ENCODE results near the gene SCAPER. TPM values are rescaled to one million over a fixed set of nuclear protein-coding genes. Genes with fewer than 3 reads are reported as not detected.
"Not testable (repeated sequence)": the region's sequence is repeated elsewhere in the genome, so short reads cannot be mapped to it uniquely, and the experiment has no call there.

Gene SCAPER
- total RNA-seq, 2 experiments from 2014 or later = 20.4 to 29.5 TPM

DNA sequence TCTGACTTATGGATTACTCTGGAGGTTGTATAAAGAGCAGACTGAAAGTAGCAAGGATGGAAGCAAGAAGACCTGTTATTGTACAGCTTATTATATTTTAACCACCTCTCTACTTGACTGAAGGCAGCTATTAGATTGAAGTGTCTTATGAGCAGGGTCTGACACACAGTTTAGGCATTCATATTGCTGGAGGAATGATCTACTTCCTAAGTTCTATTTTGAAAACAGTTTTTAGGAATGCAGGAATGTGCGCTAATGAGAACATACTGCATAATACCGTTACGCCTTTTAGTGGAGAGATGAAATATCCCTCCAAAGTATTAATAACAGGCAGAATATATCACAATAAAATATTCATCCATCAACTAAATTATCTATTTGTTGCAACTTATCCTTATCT is 375.2 kb downstream of the SCAPER start:
- H3K27ac Mint-ChIP-seq = no peak overlapping the region
- CTCF ChIA-PET = interaction anchor here (1.2 kb wide), 1 partner anchor 9 kb away, joined by 3 read pairs; no protein-coding TSS in a partner anchor
- H3K4me3 Mint-ChIP-seq = no peak overlapping the region
- peaks cover 1% of the 10 kb centered on the region for H3K36me3 Mint-ChIP-seq
- no peak for DNase-seq
- ATAC-seq = no peak
- H3K4me1 Mint-ChIP-seq = no peaks in the 10 kb centered on the region
- H3K9me3 Mint-ChIP-seq (ENCODE audit: low read depth) = no peaks in the 10 kb centered on the region
- H3K27me3 Mint-ChIP-seq = no peaks in the 10 kb centered on the region

GRCh38 chr15:76526111-76526510 is 379.0 kb downstream of the SCAPER start:
- ATAC-seq (no peak), DNase-seq (no peak)
- no peaks in the 10 kb centered on the region for H3K4me1 Mint-ChIP-seq
- no peak overlapping the region for H3K4me3 Mint-ChIP-seq
- peaks cover 1% of the 10 kb centered on the region for H3K36me3 Mint-ChIP-seq
- CTCF ChIA-PET = interaction anchor here (1.3 kb wide), 1 partner anchor 376 kb away, joined by 4 read pairs; no protein-coding TSS in a partner anchor
- no peak overlapping the region for H3K27ac Mint-ChIP-seq
- no peaks in the 10 kb centered on the region for H3K9me3 Mint-ChIP-seq (ENCODE audit: low read depth)
- H3K27me3 Mint-ChIP-seq = no peaks in the 10 kb centered on the region

DNA sequence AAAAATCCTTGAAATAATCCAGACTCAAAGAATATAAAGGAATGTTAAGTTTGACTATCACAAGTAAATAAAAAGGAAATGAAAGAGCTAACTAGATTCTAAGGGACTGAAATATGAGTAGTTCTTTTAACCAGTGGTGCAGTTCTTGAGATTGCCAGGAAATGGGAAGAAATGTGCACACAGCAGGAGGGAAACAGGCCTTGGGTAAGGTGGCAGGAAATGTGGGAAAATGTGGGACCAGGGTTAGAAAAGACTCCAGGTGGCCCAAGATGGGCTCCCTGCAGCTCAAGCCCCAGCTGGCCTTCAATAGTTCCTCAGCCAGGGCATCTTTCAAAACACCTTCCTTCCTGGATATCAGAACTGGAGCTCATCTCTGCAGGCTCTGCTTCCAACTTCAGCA is 387.2 kb downstream of the SCAPER start:
- Mint-ChIP-seq H3K4me1 (no peaks in the 10 kb centered on the region), H3K27ac (no peak overlapping the region), H3K27me3 (no peaks in the 10 kb centered on the region), H3K9me3 (ENCODE audit: low read depth) (no peaks in the 10 kb centered on the region), H3K36me3 (no peaks in the 10 kb centered on the region), H3K4me3 (no peak overlapping the region)
- DNase-seq (no peak), ATAC-seq (no peak)
- CTCF ChIA-PET = no interaction called here

- ATAC-seq (no peak), DNase-seq (no peak)
- no peaks in the 10 kb centered on the region for H3K27me3 Mint-ChIP-seq
- no peaks in the 10 kb centered on the region for H3K9me3 Mint-ChIP-seq (ENCODE audit: low read depth)
- no peak overlapping the region for H3K27ac Mint-ChIP-seq
- no peak overlapping the region for H3K4me3 Mint-ChIP-seq
- H3K4me1 Mint-ChIP-seq = no peaks in the 10 kb centered on the region
- CTCF ChIA-PET = interaction anchor here (0.9 kb wide), 1 partner anchor 17 kb away, joined by 4 read pairs; no protein-coding TSS in a partner anchor
- no peaks in the 10 kb centered on the region for H3K36me3 Mint-ChIP-seq
Observed at GRCh38 chr15:76514282-76514681, 390.9 kb downstream of the SCAPER start.

GRCh38 chr15:76512971-76513370 is 392.2 kb downstream of the SCAPER start:
- DNase-seq (no peak), ATAC-seq (no peak)
- Mint-ChIP-seq H3K9me3 (ENCODE audit: low read depth) (no peaks in the 10 kb centered on the region), H3K4me3 (no peak overlapping the region), H3K27me3 (no peaks in the 10 kb centered on the region), H3K27ac (no peak overlapping the region), H3K36me3 (no peaks in the 10 kb centered on the region), H3K4me1 (no peaks in the 10 kb centered on the region)
- CTCF ChIA-PET = no interaction called here

DNA sequence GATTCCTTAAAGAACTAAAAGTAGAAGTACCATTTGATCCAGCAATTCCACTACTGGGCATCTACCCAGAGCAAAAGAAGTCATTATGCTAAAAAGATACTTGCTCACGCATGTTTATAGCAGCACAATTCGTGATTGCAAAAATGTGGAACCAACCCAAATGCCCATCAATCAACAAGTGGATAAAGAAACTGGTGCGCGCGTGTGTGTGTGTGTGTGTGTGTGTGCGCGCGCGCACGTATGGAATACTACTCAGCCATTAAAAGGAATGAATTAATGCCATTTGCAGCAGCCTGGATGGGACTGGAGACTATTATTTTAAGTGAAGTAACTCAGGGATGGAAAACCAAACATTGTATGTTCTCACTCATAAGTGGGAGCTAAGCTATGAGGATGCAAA is 394.5 kb downstream of the SCAPER start:
- ATAC-seq, CTCF ChIA-PET, H3K27me3 Mint-ChIP-seq: not testable (repeated sequence)

DNA sequence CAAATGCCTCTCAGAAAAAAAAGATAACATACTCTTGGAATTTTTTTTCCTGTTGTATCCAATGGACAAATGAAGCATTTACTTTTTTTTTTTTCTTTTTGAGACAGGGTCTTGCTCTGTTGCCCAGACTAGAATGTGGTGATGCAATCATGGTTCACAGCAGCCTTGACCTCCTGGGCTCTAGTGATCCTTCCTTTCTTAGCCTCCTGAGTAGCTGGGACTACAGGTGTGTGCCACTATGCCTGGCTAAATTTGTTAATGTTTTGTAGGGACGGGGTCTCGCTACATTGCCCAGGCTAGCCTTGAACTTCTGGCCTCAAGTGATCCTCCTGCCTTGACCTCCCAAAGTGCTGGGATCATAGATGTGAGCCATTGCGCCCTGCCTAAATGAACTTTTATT is 401.3 kb downstream of the SCAPER start:
- DNase-seq (no peak), ATAC-seq (no peak)
- Mint-ChIP-seq H3K36me3 (peaks cover 8% of the 10 kb centered on the region), H3K27ac (no peak overlapping the region), H3K4me1 (no peaks in the 10 kb centered on the region), H3K9me3 (ENCODE audit: low read depth) (peaks cover 2% of the 10 kb centered on the region), H3K27me3 (no peaks in the 10 kb centered on the region), H3K4me3 (no peak overlapping the region)
- CTCF ChIA-PET = no interaction called here

More for the DNA sequence above, 394.5 kb downstream of the SCAPER start:
- H3K4me1 Mint-ChIP-seq; H3K36me3 Mint-ChIP-seq; H3K27ac Mint-ChIP-seq; DNase-seq; H3K4me3 Mint-ChIP-seq; H3K9me3 Mint-ChIP-seq (ENCODE audit: low read depth): not testable (repeated sequence)

GRCh38 chr15:76503121-76503520 is 402.0 kb downstream of the SCAPER start:
- DNase-seq (no peak), ATAC-seq (no peak)
- peaks cover 8% of the 10 kb centered on the region for H3K36me3 Mint-ChIP-seq
- CTCF ChIA-PET = no interaction called here
- peaks cover 2% of the 10 kb centered on the region for H3K9me3 Mint-ChIP-seq (ENCODE audit: low read depth)
- no peak overlapping the region for H3K4me3 Mint-ChIP-seq
- H3K27me3 Mint-ChIP-seq = no peaks in the 10 kb centered on the region
- H3K27ac Mint-ChIP-seq = no peak overlapping the region
- no peaks in the 10 kb centered on the region for H3K4me1 Mint-ChIP-seq

DNA sequence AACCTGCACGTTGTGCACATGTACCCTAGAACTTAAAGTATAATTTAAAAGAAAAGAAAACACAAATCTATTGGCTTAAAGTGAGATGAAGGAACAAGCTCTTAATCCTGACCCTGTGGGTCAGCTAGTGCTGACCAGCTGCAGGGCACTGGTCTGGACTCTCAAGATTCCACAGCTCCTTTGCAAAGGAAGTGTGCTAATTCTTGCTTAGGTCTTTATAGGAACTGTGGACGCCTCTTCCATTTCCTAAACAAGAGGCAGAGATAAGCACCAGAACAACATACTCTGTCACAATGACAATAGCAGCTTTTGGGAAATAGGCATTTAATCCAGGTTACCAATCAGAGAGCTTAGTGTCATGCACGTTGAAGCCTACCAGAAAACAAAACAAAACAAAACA is 402.5 kb downstream of the SCAPER start:
- H3K4me3 Mint-ChIP-seq = no peak overlapping the region

DNA sequence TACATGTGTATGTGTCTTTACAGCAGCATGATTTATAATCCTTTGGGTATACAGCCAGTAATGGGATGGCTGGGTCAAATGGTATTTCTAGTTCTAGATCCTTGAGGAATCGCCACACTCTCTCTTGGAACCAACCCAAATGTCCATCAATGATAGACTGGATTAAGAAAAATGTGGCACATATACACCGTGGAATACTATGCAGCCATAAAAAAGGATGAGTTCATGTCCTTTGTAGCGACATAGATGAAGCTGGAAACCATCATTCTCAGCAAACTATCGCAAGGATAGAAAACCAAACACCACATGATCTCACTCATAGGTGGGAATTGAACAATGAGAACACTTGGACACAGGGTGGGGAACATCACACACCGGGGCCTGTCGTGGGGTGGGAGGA is 403.0 kb downstream of the SCAPER start:
- H3K27me3 Mint-ChIP-seq; DNase-seq; H3K9me3 Mint-ChIP-seq (ENCODE audit: low read depth); CTCF ChIA-PET; H3K4me1 Mint-ChIP-seq; H3K36me3 Mint-ChIP-seq; H3K27ac Mint-ChIP-seq; ATAC-seq; H3K4me3 Mint-ChIP-seq: not testable (repeated sequence)

More for the DNA sequence above, 402.5 kb downstream of the SCAPER start:
- H3K27me3 Mint-ChIP-seq = no peaks in the 10 kb centered on the region
- peaks cover 2% of the 10 kb centered on the region for H3K9me3 Mint-ChIP-seq (ENCODE audit: low read depth)
- H3K4me1 Mint-ChIP-seq = no peaks in the 10 kb centered on the region
- no peak overlapping the region for H3K27ac Mint-ChIP-seq
- peaks cover 8% of the 10 kb centered on the region for H3K36me3 Mint-ChIP-seq
- CTCF ChIA-PET = no interaction called here
- ATAC-seq (no peak), DNase-seq (no peak)

GRCh38 chr15:76501726-76502125 is 403.4 kb downstream of the SCAPER start:
- H3K27ac Mint-ChIP-seq = no peak overlapping the region
- no peak for DNase-seq
- no peak overlapping the region for H3K4me3 Mint-ChIP-seq
- peaks cover 9% of the 10 kb centered on the region for H3K36me3 Mint-ChIP-seq
- no peaks in the 10 kb centered on the region for H3K4me1 Mint-ChIP-seq
- H3K27me3 Mint-ChIP-seq = no peaks in the 10 kb centered on the region
- CTCF ChIA-PET = no interaction called here
- peaks cover 2% of the 10 kb centered on the region for H3K9me3 Mint-ChIP-seq (ENCODE audit: low read depth)
- ATAC-seq = no peak

- Mint-ChIP-seq H3K4me1 (no peaks in the 10 kb centered on the region), H3K4me3 (no peak overlapping the region), H3K9me3 (ENCODE audit: low read depth) (peaks cover 2% of the 10 kb centered on the region), H3K27me3 (no peaks in the 10 kb centered on the region), H3K27ac (no peak overlapping the region), H3K36me3 (peaks cover 9% of the 10 kb centered on the region)
- DNase-seq = no peak
- no peak for ATAC-seq
- CTCF ChIA-PET = no interaction called here
Observed at GRCh38 chr15:76501011-76501410, 404.1 kb downstream of the SCAPER start.

- ATAC-seq (no peak), DNase-seq (no peak)
- H3K27me3 Mint-ChIP-seq = no peaks in the 10 kb centered on the region
- H3K4me3 Mint-ChIP-seq = no peak overlapping the region
- H3K36me3 Mint-ChIP-seq = peaks cover 1% of the 10 kb centered on the region
- CTCF ChIA-PET = interaction anchor here (0.7 kb wide), 1 partner anchor 25 kb away, joined by 5 read pairs; no protein-coding TSS in a partner anchor
- H3K9me3 Mint-ChIP-seq (ENCODE audit: low read depth) = no peaks in the 10 kb centered on the region
- no peak overlapping the region for H3K27ac Mint-ChIP-seq
- H3K4me1 Mint-ChIP-seq = no peaks in the 10 kb centered on the region
Observed at GRCh38 chr15:76495487-76495886, 409.7 kb downstream of the SCAPER start.

DNA sequence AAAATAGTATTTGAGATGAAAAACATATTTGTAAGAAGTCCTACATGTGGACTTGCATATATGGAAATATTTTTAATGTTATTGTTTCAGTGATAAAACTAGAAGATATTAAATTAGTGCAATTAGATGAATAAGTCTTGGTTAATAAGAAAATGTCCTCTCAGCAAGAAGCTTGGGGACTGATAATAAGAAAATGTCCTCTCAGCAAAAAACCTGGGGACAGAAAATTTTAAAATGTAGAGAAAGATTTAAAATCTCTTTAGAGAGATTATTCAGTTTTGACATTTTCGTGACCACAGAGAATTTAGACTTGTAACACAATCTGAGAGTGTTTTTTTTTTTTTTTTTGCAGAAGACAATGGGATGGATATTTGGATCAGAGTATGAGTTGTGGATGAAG is 412.6 kb downstream of the SCAPER start:
- Mint-ChIP-seq H3K36me3 (peaks cover 4% of the 10 kb centered on the region), H3K4me3 (no peak overlapping the region), H3K27ac (no peak overlapping the region), H3K27me3 (no peaks in the 10 kb centered on the region), H3K9me3 (ENCODE audit: low read depth) (peaks cover 2% of the 10 kb centered on the region), H3K4me1 (no peaks in the 10 kb centered on the region)
- CTCF ChIA-PET = no interaction called here
- ATAC-seq (no peak), DNase-seq (no peak)

GRCh38 chr15:76483752-76484151 is 421.4 kb downstream of the SCAPER start:
- no peak overlapping the region for H3K27ac Mint-ChIP-seq
- ATAC-seq = no peak
- no peaks in the 10 kb centered on the region for H3K9me3 Mint-ChIP-seq (ENCODE audit: low read depth)
- no peaks in the 10 kb centered on the region for H3K36me3 Mint-ChIP-seq
- no peak overlapping the region for H3K4me3 Mint-ChIP-seq
- CTCF ChIA-PET = no interaction called here
- no peak for DNase-seq
- no peaks in the 10 kb centered on the region for H3K4me1 Mint-ChIP-seq
- no peaks in the 10 kb centered on the region for H3K27me3 Mint-ChIP-seq

All from activated CD8-positive, alpha-beta memory T cell treated with anti-CD3 and anti-CD28 coated beads, Interleukin-2, amount 10 ng/mL, durations not matched to agents 7 days and 5 days (primary cell).